ENCODE measurements around the gene CIAO1. TPM values are rescaled to one million over a fixed set of nuclear protein-coding genes. Genes with fewer than 3 reads are reported as not detected.
"Not testable (repeated sequence)": the region's sequence is repeated elsewhere in the genome, so short reads cannot be mapped to it uniquely, and the experiment has no call there.

Gene CIAO1
- total RNA-seq, 1 experiment from 2014 or later: 85.3 TPM

- H3K4me1 ChIP-seq (replicated peaks; ENCODE audit: insufficient read depth): no peaks in the 10 kb centered on the region
- POLR2A ChIA-PET (ENCODE audit: unreplicated experiment): no interaction called here
- peaks cover 15% of the 10 kb centered on the region; the same call in 1 of the 2 replicates for H4K20me1 ChIP-seq (ENCODE audit: insufficient read depth)
- DNase-seq: no peak
- no peaks in the 10 kb centered on the region for H3F3A ChIP-seq (ENCODE audit: insufficient read depth, low read depth)
- peaks cover 82% of the 10 kb centered on the region for H3K36me3 ChIP-seq (ENCODE audit: low read depth)
- no peak overlapping the region for H3K27ac ChIP-seq
- TF ChIP-seq CTCF (conservative IDR thresholded peaks at IDR 0.05) (no peak), EZH2 (IDR thresholded peaks at IDR 0.05; ENCODE audit: low read depth) (no peak)
- intact Hi-C loops (cut with micrococcal nuclease; ENCODE audit: unreplicated experiment): no loop called here
- H3K27me3 ChIP-seq (ENCODE audit: insufficient read depth, low read depth): no peaks in the 10 kb centered on the region
- no peak overlapping the region for H3K4me3 ChIP-seq
- BruUV-seq (replicated peaks): no TSS peak
- H3K9me3 ChIP-seq (ENCODE audit: insufficient read depth, low read depth): no peaks in the 10 kb centered on the region
- H3K4me2 ChIP-seq: no peak overlapping the region
- H2AFZ ChIP-seq: no peak overlapping the region
- H3K9me2 ChIP-seq (ENCODE audit: insufficient read depth): no peaks in the 10 kb centered on the region
- CTCF ChIA-PET: no interaction called here
- no peaks in the 10 kb centered on the region for H3K79me2 ChIP-seq (ENCODE audit: low read depth)
Measured at GRCh38 chr2:96287273-96287856, 21.3 kb downstream of the CIAO1 start.

DNA sequence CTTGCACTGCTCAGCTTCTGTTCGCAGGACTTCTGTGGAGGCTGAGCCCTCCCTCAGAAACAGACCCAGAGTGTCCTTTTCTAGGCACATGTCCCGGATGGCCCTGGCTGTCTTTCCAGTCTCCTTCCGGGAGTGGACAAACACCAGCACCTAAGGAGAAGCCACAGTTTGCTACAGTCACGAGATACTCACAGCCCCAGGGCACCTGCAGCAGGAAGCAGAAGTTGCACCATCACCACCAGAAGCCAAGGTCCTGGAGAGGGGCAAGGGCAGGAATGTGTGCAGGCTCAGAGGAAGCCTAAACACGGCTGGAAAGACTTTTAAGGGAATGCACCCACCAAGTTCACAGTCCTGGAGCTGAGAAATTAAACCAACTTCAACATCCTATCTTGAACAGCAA, 25.7 kb downstream of the CIAO1 start:
- Histone ChIP-seq H3K27ac (no peak overlapping the region), H3K4me3 (no peak overlapping the region), H3K9me3 (ENCODE audit: insufficient read depth, low read depth) (no peaks in the 10 kb centered on the region), H4K20me1 (ENCODE audit: insufficient read depth) (peaks cover 29% of the 10 kb centered on the region; the same call in 1 of the 2 replicates), H3K9me2 (ENCODE audit: insufficient read depth) (no peaks in the 10 kb centered on the region), H3F3A (ENCODE audit: insufficient read depth, low read depth) (peaks cover 5% of the 10 kb centered on the region; the same call in 1 of the 2 replicates), H3K27me3 (ENCODE audit: insufficient read depth, low read depth) (no peaks in the 10 kb centered on the region), H3K4me1 (replicated peaks; ENCODE audit: insufficient read depth) (no peaks in the 10 kb centered on the region), H3K36me3 (ENCODE audit: low read depth) (peaks cover 88% of the 10 kb centered on the region), H3K4me2 (no peak overlapping the region), H3K79me2 (ENCODE audit: low read depth) (no peaks in the 10 kb centered on the region), H2AFZ (no peak overlapping the region)
- intact Hi-C loops (cut with micrococcal nuclease; ENCODE audit: unreplicated experiment): no loop called here
- CTCF ChIA-PET: no interaction called here
- no peak for TF ChIP-seq EZH2 (IDR thresholded peaks at IDR 0.05; ENCODE audit: low read depth)
- no peak for TF ChIP-seq CTCF (conservative IDR thresholded peaks at IDR 0.05)
- peak in 1 of 2 experiments; percentile 43 for DNase-seq
- no TSS peak for BruUV-seq (replicated peaks)
- POLR2A ChIA-PET (ENCODE audit: unreplicated experiment): no interaction called here

- H3K79me2 ChIP-seq (ENCODE audit: low read depth); intact Hi-C loops (cut with micrococcal nuclease; ENCODE audit: unreplicated experiment); CTCF ChIA-PET; H3K4me1 ChIP-seq (replicated peaks; ENCODE audit: insufficient read depth); H3K27ac ChIP-seq; H3K27me3 ChIP-seq (ENCODE audit: insufficient read depth, low read depth); H3K4me3 ChIP-seq; H3K9me3 ChIP-seq (ENCODE audit: insufficient read depth, low read depth); H3F3A ChIP-seq (ENCODE audit: insufficient read depth, low read depth); BruUV-seq (replicated peaks); H2AFZ ChIP-seq; H3K4me2 ChIP-seq; DNase-seq; H3K9me2 ChIP-seq (ENCODE audit: insufficient read depth): not testable (repeated sequence)
- POLR2A ChIA-PET (ENCODE audit: unreplicated experiment): interaction anchor here (0.6 kb wide), 1 partner anchor 156 kb away, joined by 6 read pairs; the partner anchor contains the start of gene ASTL
- Histone ChIP-seq H3K36me3 (ENCODE audit: low read depth) (peaks cover 88% of the 10 kb centered on the region), H4K20me1 (ENCODE audit: insufficient read depth) (peaks cover 19% of the 10 kb centered on the region)
Measured at GRCh38 chr2:96294271-96294670, 28.2 kb downstream of the CIAO1 start.

DNA sequence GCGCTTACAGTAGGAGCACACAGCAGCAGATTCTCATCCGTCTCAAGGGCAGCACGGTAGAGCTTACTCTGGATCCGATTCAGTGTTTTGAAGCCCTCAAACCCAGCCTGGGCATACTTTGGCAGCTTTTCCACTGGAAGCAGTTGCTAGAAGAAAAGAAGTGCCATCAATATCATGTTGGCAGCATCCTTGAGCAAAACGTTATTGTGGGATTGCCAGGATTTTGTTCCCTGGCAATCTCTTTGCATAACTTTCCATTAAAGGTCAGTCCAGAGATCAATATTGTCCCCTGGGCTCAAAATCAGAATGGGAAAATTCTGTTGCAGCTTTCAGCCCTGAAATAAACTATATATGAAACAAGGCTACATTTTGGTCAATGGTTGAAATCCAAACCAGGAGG, 30.9 kb downstream of the CIAO1 start:
- Histone ChIP-seq H3K4me2 (no peak overlapping the region), H2AFZ (no peak overlapping the region), H3K36me3 (ENCODE audit: low read depth) (peaks cover 91% of the 10 kb centered on the region), H3K27ac (no peak overlapping the region), H3K27me3 (ENCODE audit: insufficient read depth, low read depth) (no peaks in the 10 kb centered on the region), H3K4me3 (no peak overlapping the region), H3K9me3 (ENCODE audit: insufficient read depth, low read depth) (no peaks in the 10 kb centered on the region), H3F3A (ENCODE audit: insufficient read depth, low read depth) (peaks cover 10% of the 10 kb centered on the region; the same call in 1 of the 2 replicates), H3K9me2 (ENCODE audit: insufficient read depth) (no peaks in the 10 kb centered on the region), H3K4me1 (replicated peaks; ENCODE audit: insufficient read depth) (no peaks in the 10 kb centered on the region), H4K20me1 (ENCODE audit: insufficient read depth) (peaks cover 27% of the 10 kb centered on the region), H3K79me2 (ENCODE audit: low read depth) (peaks cover 10% of the 10 kb centered on the region)
- no TSS peak for BruUV-seq (replicated peaks)
- intact Hi-C loops (cut with micrococcal nuclease; ENCODE audit: unreplicated experiment): no loop called here
- ChIA-PET POLR2A (ENCODE audit: unreplicated experiment) (no interaction called here), CTCF (no interaction called here)
- DNase-seq: no peak
- TF ChIP-seq CTCF (conservative IDR thresholded peaks at IDR 0.05) (no peak), EZH2 (IDR thresholded peaks at IDR 0.05; ENCODE audit: low read depth) (no peak)

All from PC-9 (cell line).